DND-41 (cell line): ENCODE measurements around the gene ZNF503.

Experiments
- ATAC-seq: fragments of 200-7000 bp; cut with Tn5 transposase; 3 replicates; pipeline ENCODE4 v1.9.1; 2021; ENCODE audit warnings: low read depth; ENCODE audit not compliant: insufficient read depth
- DNase-seq: peaks from one replicate; pipeline ENCODE4 v3.0.0-alpha.2; 2020
- H2AFZ ChIP-seq: 2 replicates; pipeline ENCODE4 v1.6.0; 2012; ENCODE audit warnings: low read depth, low read length
- H3K27ac ChIP-seq: 2 replicates; pipeline ENCODE4 v1.5.1; 2012; ENCODE audit warnings: low read length, inconsistent platforms
- H3K27me3 ChIP-seq: fragments of 200-600 bp; sonication (generic); 2 replicates; pipeline ENCODE4 v1.6.0; 2012; ENCODE audit warnings: low read length, mild to moderate bottlenecking, inconsistent platforms; ENCODE audit not compliant: insufficient read depth, poor library complexity
- H3K36me3 ChIP-seq: 2 replicates; pipeline ENCODE4 v1.5.1; 2012; ENCODE audit warnings: low read length, inconsistent platforms; ENCODE audit not compliant: insufficient read depth
- H3K4me1 ChIP-seq: 2 replicates; pipeline ENCODE4 v1.5.1; 2012; ENCODE audit warnings: mild to moderate bottlenecking, low read length; ENCODE audit not compliant: insufficient read depth
- H3K4me2 ChIP-seq: 2 replicates; pipeline ENCODE4 v1.6.0; 2012; ENCODE audit warnings: mild to moderate bottlenecking, moderate library complexity, low read length, inconsistent platforms; ENCODE audit not compliant: insufficient read depth
- H3K4me3 ChIP-seq, 2 experiments: fragments of 200-600 bp in 1 of 2; shearing (Covaris generic) in 1 of 2; 2 replicates each; pipeline ENCODE4 v1.5.1; 2012 to 2016; ENCODE audit warnings: inconsistent platforms in 2 of 2, low read length in 2 of 2, mild to moderate bottlenecking in 2 of 2, low read depth in 1 of 2, moderate library complexity in 1 of 2
- H3K79me2 ChIP-seq: 2 replicates; pipeline ENCODE4 v1.6.0; 2012; ENCODE audit warnings: low read length, inconsistent platforms; ENCODE audit not compliant: insufficient read depth
- H3K9ac ChIP-seq: 2 replicates; pipeline ENCODE4 v1.6.0; 2012; ENCODE audit warnings: low read depth, mild to moderate bottlenecking, inconsistent platforms, low read length, moderate library complexity
- H3K9me3 ChIP-seq: 2 replicates; pipeline ENCODE4 v1.5.1; 2012; ENCODE audit warnings: low read length, moderate library complexity, mild to moderate bottlenecking, inconsistent platforms; ENCODE audit not compliant: insufficient read depth, severe bottlenecking
- H4K20me1 ChIP-seq: 2 replicates; pipeline ENCODE4 v1.6.0; 2012; ENCODE audit warnings: low read length; ENCODE audit not compliant: insufficient read depth
- CTCF ChIP-seq: IDR thresholded peaks from 2 replicates; pipeline ENCODE4 v1.5.1; 2012; ENCODE audit warnings: borderline replicate concordance, low read length, moderate library complexity, mild to moderate bottlenecking; ENCODE audit not compliant: poor library complexity, severe bottlenecking; ENCODE audit errors: extremely low read depth
- EZH2 ChIP-seq: IDR thresholded peaks from 3 replicates; pipeline ENCODE4 v1.6.1; 2012; ENCODE audit warnings: borderline replicate concordance, low read depth, mild to moderate bottlenecking, moderate library complexity, low read length, inconsistent platforms; ENCODE audit not compliant: severe bottlenecking

ZNF503 gene

GRCh38 chr10:75400163-75400770 is 1.3 kb downstream of the ZNF503 start:
- TF ChIP-seq CTCF (no peak), EZH2 (no peak)
- no peaks in the 10 kb centered on the region for H3K4me1 ChIP-seq
- DNase-seq, result no peak
- H3K4me3 ChIP-seq, result no peak overlapping the region
- no peak overlapping the region for H3K9ac ChIP-seq
- H3K4me2 ChIP-seq, result no peak overlapping the region
- no peak for ATAC-seq
- H3K27me3 ChIP-seq, result no peaks in the 10 kb centered on the region
- H4K20me1 ChIP-seq, result no peaks in the 10 kb centered on the region
- no peaks in the 10 kb centered on the region for H3K36me3 ChIP-seq
- no peak overlapping the region for H3K27ac ChIP-seq
- no peaks in the 10 kb centered on the region for H3K79me2 ChIP-seq
- H3K9me3 ChIP-seq, result peaks cover 2% of the 10 kb centered on the region
- H2AFZ ChIP-seq, result no peak overlapping the region

- Histone ChIP-seq H3K4me2 (no peak overlapping the region), H3K79me2 (no peaks in the 10 kb centered on the region), H3K27me3 (no peaks in the 10 kb centered on the region), H3K4me3 (no peak overlapping the region), H3K27ac (no peak overlapping the region), H2AFZ (no peak overlapping the region), H3K36me3 (no peaks in the 10 kb centered on the region), H3K9ac (no peak overlapping the region), H4K20me1 (no peaks in the 10 kb centered on the region), H3K9me3 (peaks cover 2% of the 10 kb centered on the region), H3K4me1 (no peaks in the 10 kb centered on the region)
- DNase-seq, result no peak
- TF ChIP-seq CTCF (no peak), EZH2 (no peak)
- ATAC-seq, result no peak
Observed at GRCh38 chr10:75399461-75400162, 2.0 kb downstream of the ZNF503 start.

GRCh38 chr10:75398692-75399460 is 2.7 kb downstream of the ZNF503 start:
- Histone ChIP-seq H3K4me1 (no peaks in the 10 kb centered on the region), H4K20me1 (no peaks in the 10 kb centered on the region), H3K4me3 (no peak overlapping the region), H3K36me3 (no peaks in the 10 kb centered on the region), H3K27ac (no peak overlapping the region), H3K9ac (no peak overlapping the region), H2AFZ (no peak overlapping the region), H3K4me2 (no peak overlapping the region), H3K79me2 (no peaks in the 10 kb centered on the region), H3K9me3 (peaks cover 2% of the 10 kb centered on the region), H3K27me3 (no peaks in the 10 kb centered on the region)
- TF ChIP-seq EZH2 (no peak), CTCF (no peak)
- DNase-seq (no peak), ATAC-seq (no peak)
